Measurements from ENCODE around the gene ADORA3.
A peak's percentile ranks its signal among the peaks of the same experiment; 100 is the strongest.

The ADORA3 gene

GRCh38 chr1:111466480-111466879, 37.0 kb downstream of the ADORA3 start:
- CTCF ChIA-PET, result interaction anchor here (0.5 to 0.7 kb wide), 3 partner anchors 31 to 88 kb away, joined by 3 to 5 read pairs (median 3); no protein-coding TSS in a partner anchor
- TF ChIP-seq CTCF (conservative IDR thresholded peaks at IDR 0.05; ENCODE audit: low read depth), result no peak
- DNase-seq (ENCODE audit: low spot score), result no peak
- H3K27ac ChIP-seq, result no peak overlapping the region
- POLR2A ChIA-PET (ENCODE audit: low non-redundant PET), result no interaction called here

- H3K27ac ChIP-seq, result no peak overlapping the region
- ChIA-PET CTCF (interaction anchor here (0.6 kb wide), 1 partner anchor 89 kb away, joined by 3 read pairs; no protein-coding TSS in a partner anchor), POLR2A (ENCODE audit: low non-redundant PET) (no interaction called here)
- no peak for TF ChIP-seq CTCF (conservative IDR thresholded peaks at IDR 0.05; ENCODE audit: low read depth)
- no peak for DNase-seq (ENCODE audit: low spot score)
Measured at GRCh38 chr1:111465754-111466153, 37.7 kb downstream of the ADORA3 start.

GRCh38 chr1:111463029-111463683, 40.3 kb downstream of the ADORA3 start:
- ChIA-PET CTCF (no interaction called here), POLR2A (ENCODE audit: low non-redundant PET) (interaction anchor here (0.8 kb wide), 1 partner anchor 14 kb away, joined by 3 read pairs; no protein-coding TSS in a partner anchor)
- peak; percentile 20 for DNase-seq (ENCODE audit: low spot score)
- no peak for TF ChIP-seq CTCF (conservative IDR thresholded peaks at IDR 0.05; ENCODE audit: low read depth)
- H3K27ac ChIP-seq, result no peak overlapping the region

- no peak overlapping the region for H3K27ac ChIP-seq
- ChIA-PET CTCF (interaction anchor here (0.8 kb wide), 1 partner anchor 252 kb away, joined by 6 read pairs; no protein-coding TSS in a partner anchor), POLR2A (ENCODE audit: low non-redundant PET) (interaction anchor here (0.8 kb wide), 1 partner anchor 15 kb away, joined by 3 read pairs; no protein-coding TSS in a partner anchor)
- no peak for DNase-seq (ENCODE audit: low spot score)
- no peak for TF ChIP-seq CTCF (conservative IDR thresholded peaks at IDR 0.05; ENCODE audit: low read depth)
Measured at GRCh38 chr1:111462370-111463028, 40.9 kb downstream of the ADORA3 start.

GRCh38 chr1:111461765-111462164, 41.7 kb downstream of the ADORA3 start:
- no peak for TF ChIP-seq CTCF (conservative IDR thresholded peaks at IDR 0.05; ENCODE audit: low read depth)
- no peak overlapping the region for H3K27ac ChIP-seq
- ChIA-PET POLR2A (ENCODE audit: low non-redundant PET) (interaction anchor here (0.6 kb wide), 1 partner anchor 8 kb away, joined by 4 read pairs; no protein-coding TSS in a partner anchor), CTCF (interaction anchor here (0.7 to 0.8 kb wide), 2 partner anchors 253 to 1136 kb away, joined by 3 to 6 read pairs; no protein-coding TSS in a partner anchor)
- no peak for DNase-seq (ENCODE audit: low spot score)

- TF ChIP-seq CTCF (conservative IDR thresholded peaks at IDR 0.05; ENCODE audit: low read depth), result no peak
- H3K27ac ChIP-seq, result no peak overlapping the region
- ChIA-PET CTCF (no interaction called here), POLR2A (ENCODE audit: low non-redundant PET) (no interaction called here)
- no peak for DNase-seq (ENCODE audit: low spot score)
Measured at GRCh38 chr1:111455642-111456031, 47.8 kb downstream of the ADORA3 start.

Data from RWPE1 (cell line).